SH-SY5Y (cell line): ENCODE results near the gene PRKCH.

Experiments
- GATA2 ChIP-seq: IDR thresholded peaks from 2 replicates; pipeline ENCODE4 v1.6.1; 2011; ENCODE audit warnings: mild to moderate bottlenecking, low read depth, low read length
- GATA3 ChIP-seq: IDR thresholded peaks from 2 replicates; pipeline ENCODE4 v1.6.1; 2011; ENCODE audit warnings: low read depth, mild to moderate bottlenecking, low read length, moderate library complexity

PRKCH gene

GRCh38 chr14:61296151-61296550 is 25.2 kb upstream of the PRKCH start:
- TF ChIP-seq GATA2, result no peak
- TF ChIP-seq GATA3, result no peak

DNA sequence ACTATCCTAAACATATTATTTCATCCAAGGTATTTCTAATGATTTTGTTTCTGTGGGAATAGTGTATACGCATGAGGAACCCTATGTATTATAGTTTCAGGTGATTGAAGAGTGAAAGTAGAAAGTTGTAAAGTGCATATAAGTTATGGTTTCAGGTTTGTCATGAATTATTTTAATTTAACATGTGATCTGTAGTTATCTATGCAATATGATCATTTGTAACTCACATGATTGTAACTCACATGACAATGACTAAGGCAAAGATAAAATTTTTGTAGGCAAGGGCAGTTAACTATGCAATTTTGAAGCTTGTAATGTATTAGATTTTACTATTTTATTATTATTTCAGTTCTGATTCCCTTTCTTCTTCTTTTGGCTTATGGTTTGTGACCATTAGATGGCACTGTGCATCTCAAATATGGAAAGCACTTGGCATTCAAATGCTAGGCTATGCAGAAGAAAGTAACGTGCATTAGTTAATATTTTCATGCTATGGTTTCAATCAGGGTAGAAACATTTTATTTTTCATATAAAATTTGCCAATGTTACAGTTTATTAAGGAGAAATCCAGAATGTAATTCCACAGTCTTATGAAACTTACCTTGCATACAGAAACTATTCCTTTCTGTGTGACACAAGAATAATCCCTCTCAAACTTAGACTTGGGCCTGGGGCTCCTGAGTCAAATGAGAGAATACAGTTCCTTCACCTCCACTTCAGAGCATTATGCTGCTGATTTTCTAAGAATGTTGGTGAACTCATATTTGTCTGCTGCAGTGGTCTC is 24.5 kb upstream of the PRKCH start:
- TF ChIP-seq GATA2 (no peak), GATA3 (no peak)

- TF ChIP-seq GATA2 (no peak), GATA3 (no peak)
Observed at GRCh38 chr14:61297581-61297980, 23.8 kb upstream of the PRKCH start.

DNA sequence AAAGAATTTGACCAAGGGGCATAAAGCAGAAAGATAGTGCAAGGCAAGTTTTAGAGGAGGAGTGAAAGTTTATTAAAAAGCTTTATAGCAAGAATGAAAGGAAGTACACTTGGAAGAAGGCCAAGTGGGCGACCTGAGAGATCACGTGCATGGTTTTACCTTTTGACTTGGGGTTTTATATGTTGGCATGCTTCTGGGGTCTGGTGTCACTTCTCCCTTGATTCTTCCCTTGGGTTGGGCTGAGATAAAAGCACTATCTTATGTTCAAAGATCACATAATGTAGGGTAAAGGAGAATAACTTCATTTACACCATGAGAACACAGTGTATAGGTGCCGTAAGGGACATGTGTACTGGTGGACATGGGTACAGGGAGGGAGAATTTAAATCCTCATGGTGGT is 22.6 kb upstream of the PRKCH start:
- no peak for TF ChIP-seq GATA3

GRCh38 chr14:61300209-61300608 is 21.2 kb upstream of the PRKCH start:
- TF ChIP-seq GATA2, result no peak
- no peak for TF ChIP-seq GATA3

DNA sequence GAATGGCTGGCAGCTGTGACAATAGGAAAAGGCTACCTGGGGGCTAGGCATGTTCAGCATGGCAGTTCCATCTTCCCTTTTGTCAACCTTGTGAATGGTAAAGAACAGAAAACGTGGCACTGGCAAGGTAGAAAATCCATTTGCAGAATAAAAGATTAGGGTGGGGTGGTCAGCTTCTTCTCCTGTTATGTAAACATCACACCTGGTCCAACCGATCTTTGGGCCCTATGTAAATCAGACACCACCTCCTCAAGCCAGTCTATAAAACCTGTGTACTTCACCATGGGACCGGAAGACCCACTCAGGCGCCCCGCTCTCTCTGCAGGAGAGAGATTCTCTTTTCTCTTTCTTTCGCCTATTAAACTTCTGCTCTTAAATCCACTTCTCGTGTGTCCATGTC is 20.6 kb upstream of the PRKCH start:
- TF ChIP-seq GATA3, result no peak
- no peak for TF ChIP-seq GATA2

GRCh38 chr14:61304688-61305087 is 16.7 kb upstream of the PRKCH start:
- TF ChIP-seq GATA2, result no peak
- no peak for TF ChIP-seq GATA3

GRCh38 chr14:61308198-61308597 is 13.2 kb upstream of the PRKCH start:
- TF ChIP-seq GATA2 (no peak), GATA3 (no peak)

DNA sequence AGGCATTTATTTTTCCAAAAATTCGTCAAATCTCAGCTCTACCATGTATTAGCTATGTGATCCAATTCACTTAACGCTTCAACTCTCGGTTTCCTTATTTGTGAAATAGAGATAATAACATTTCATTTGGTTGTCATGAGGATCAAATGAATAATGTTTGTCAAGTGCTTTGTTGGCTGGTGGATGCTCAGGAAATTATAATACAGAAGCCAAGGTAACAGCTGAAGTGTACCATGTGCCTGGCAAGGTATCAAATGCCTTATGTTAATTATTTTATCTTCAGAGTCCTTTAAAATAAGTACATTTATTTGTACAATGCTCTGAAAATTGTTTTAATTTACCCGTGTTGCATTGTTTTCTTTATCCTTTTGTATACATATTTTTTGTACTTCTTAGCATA is 6.1 kb upstream of the PRKCH start:
- TF ChIP-seq GATA2, result no peak
- TF ChIP-seq GATA3, result no peak

- TF ChIP-seq GATA2, result no peak
- TF ChIP-seq GATA3, result no peak
Observed at GRCh38 chr14:61319086-61319485, 2.3 kb upstream of the PRKCH start.

GRCh38 chr14:61319706-61320105 is 1.7 kb upstream of the PRKCH start:
- TF ChIP-seq GATA3, result no peak
- no peak for TF ChIP-seq GATA2

- TF ChIP-seq GATA3 (no peak), GATA2 (no peak)
Observed at GRCh38 chr14:61320806-61321384, 484 bp upstream of the PRKCH start.

DNA sequence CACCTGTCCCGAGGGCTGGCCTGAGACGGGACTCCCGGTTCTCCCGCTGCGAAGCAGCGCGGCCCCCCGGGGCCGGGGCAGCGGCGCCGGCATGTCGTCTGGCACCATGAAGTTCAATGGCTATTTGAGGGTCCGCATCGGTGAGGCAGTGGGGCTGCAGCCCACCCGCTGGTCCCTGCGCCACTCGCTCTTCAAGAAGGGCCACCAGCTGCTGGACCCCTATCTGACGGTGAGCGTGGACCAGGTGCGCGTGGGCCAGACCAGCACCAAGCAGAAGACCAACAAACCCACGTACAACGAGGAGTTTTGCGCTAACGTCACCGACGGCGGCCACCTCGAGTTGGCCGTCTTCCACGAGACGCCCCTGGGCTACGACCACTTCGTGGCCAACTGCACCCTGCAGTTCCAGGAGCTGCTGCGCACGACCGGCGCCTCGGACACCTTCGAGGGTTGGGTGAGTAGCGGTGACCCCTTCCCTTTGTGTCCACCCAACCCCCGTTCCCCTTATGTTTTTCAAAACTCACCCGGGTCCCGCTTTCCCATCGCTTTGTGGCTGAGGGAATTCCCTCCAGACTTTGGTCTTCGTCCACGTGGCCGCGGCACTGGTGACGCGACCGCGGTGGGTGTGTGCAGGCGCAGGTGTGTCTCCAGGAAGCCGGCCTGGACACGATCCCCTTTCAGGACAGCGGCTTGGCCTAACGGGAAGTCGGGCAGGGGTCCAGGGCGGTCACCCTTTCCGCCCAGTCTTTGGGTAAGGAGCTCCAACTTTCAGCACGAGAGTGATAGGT is 826 bp downstream of the PRKCH start:
- TF ChIP-seq GATA2 (no peak), GATA3 (no peak)

DNA sequence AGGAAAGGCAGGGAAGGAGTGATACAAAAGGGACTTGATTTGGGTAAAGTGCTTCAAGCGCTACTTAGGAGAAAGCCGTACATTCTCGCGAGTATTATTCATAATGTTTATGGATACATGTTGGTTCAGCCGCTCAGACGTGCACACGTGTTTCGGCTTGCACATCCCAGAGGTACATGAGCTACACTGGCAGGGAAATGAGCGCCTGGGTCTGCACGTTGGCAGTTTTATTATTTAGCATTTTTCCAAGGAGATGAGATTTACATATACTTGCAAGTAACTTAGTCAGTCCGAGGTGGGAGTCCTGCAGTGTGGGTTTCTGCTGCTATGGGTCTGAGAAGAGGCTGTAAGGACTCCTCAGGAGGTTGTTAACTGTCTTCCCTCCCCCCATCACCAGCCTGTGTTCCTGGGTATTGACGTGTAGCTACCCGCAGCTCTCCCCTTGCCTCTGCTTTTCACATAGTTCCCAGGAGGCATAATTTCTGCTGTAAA is 1.5 kb downstream of the PRKCH start:
- TF ChIP-seq GATA2 (no peak), GATA3 (no peak)
